AG04449 (cell line): ENCODE data around the gene AZU1.

ENCODE experiments used
- CTCF ChIA-PET: fragments of 350-600 bp; formaldehyde crosslinking; extraction: SDS; loops from one replicate; lab custom pipeline; 2021; ENCODE audit warnings: antibody characterized with exemption; lab: Yijun Ruan, JAX
- POLR2A ChIA-PET: fragments of 400-600, 350-600 bp; formaldehyde crosslinking; extraction: SDS; loops from one replicate; lab custom pipeline; 2020; ENCODE audit warnings: antibody characterized with exemption, inconsistent platforms; lab: Yijun Ruan, JAX
- DNase-seq: peaks from one replicate; pipeline ENCODE4 v3.0.0-alpha.2; 2010; ENCODE audit warnings: low read depth, low spot score
- H3K4me3 ChIP-seq: 2 replicates; pipeline ENCODE4 v1.5.1; 2011; ENCODE audit warnings: low read depth, mild to moderate bottlenecking, control low read depth, low read length
- CTCF ChIP-seq: IDR thresholded peaks from one replicate; pipeline ENCODE4 v1.5.1; 2011; ENCODE audit warnings: mild to moderate bottlenecking, moderate library complexity, low read length, control low read depth, inconsistent platforms; ENCODE audit not compliant: insufficient read depth; ENCODE audit errors: missing control alignments

The AZU1 gene

GRCh38 chr19:862581-863314 is 35.1 kb downstream of the AZU1 start:
- no peak for DNase-seq
- TF ChIP-seq CTCF: no peak
- H3K4me3 ChIP-seq: no peak overlapping the region
- ChIA-PET POLR2A (interaction anchor here (1.0 kb wide), 1 partner anchor 64 kb away, joined by 4 read pairs; no protein-coding TSS in a partner anchor), CTCF (interaction anchor here (0.7 to 4.0 kb wide), 9 partner anchors 13 to 139 kb away, joined by 3 to 20 read pairs (median 3); no protein-coding TSS in a partner anchor)

GRCh38 chr19:863315-863620 is 35.6 kb downstream of the AZU1 start:
- CTCF ChIA-PET: interaction anchor here (0.7 to 4.0 kb wide), 10 partner anchors 13 to 138 kb away, joined by 3 to 20 read pairs (median 4); no protein-coding TSS in a partner anchor
- H3K4me3 ChIP-seq: no peak overlapping the region
- TF ChIP-seq CTCF: no peak
- POLR2A ChIA-PET: interaction anchor here (1.0 kb wide), 2 partner anchors 30 to 65 kb away, joined by 3 to 4 read pairs; partner anchors contain the start of genes MED16 and RNU6-9
- no peak for DNase-seq

- no peak for DNase-seq
- CTCF ChIA-PET: interaction anchor here (1.1 kb wide), 1 partner anchor 10 kb away, joined by 3 read pairs; no protein-coding TSS in a partner anchor
- H3K4me3 ChIP-seq: no peak overlapping the region
- POLR2A ChIA-PET: no interaction called here
- TF ChIP-seq CTCF: no peak
Observed at GRCh38 chr19:866769-867300, 39.2 kb downstream of the AZU1 start.

- TF ChIP-seq CTCF: no peak
- ChIA-PET CTCF (interaction anchor here (1.1 kb wide), 1 partner anchor 11 kb away, joined by 3 read pairs; no protein-coding TSS in a partner anchor), POLR2A (no interaction called here)
- DNase-seq: no peak
- no peak overlapping the region for H3K4me3 ChIP-seq
Observed at GRCh38 chr19:867301-867793, 39.7 kb downstream of the AZU1 start.

GRCh38 chr19:867855-868457 is 40.3 kb downstream of the AZU1 start:
- no peak overlapping the region for H3K4me3 ChIP-seq
- no peak for TF ChIP-seq CTCF
- no peak for DNase-seq
- ChIA-PET CTCF (interaction anchor here (1.1 kb wide), 1 partner anchor 12 kb away, joined by 3 read pairs; no protein-coding TSS in a partner anchor), POLR2A (no interaction called here)
